Measurements from ENCODE around the gene KIAA1671. TPM values are rescaled to one million over a fixed set of nuclear protein-coding genes. Genes with fewer than 3 reads are reported as not detected.

KIAA1671 gene
- total and polyA plus RNA-seq, 2 of the 4 experiments (the other 2 are of a cell fraction), result 0.02 TPM; not detected in 1

DNA sequence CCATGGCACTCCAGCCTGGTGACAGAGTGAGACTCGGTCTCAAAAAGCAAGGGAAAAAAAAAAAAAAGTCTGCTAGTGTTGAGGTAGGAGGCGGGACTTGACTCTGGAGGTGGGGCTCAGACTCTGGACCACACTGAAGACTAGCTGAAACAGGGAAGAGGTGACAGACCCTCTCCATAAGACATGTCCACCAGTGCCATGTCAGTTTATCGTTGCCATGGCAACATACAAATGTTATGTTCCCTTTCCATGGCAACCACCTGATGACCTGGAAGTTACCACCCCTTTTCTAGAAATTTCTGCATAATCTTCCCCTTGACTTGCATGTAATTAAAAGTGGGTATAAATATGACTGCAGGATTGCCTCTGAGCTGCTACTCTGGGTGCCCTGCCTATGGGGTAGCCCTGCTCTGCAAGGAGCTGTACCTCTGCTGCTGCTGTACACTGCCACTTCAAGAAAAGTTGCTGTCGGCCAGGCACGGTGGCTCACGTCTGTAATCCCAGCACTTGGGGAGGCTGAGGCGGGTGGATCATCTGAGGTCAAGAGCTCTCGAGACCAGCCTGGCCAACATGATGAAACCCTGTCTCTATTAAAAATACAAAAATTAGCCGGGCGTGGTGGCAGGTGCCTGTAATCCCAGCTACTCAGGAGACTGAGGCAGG, 55.1 kb downstream of the KIAA1671 start:
- intact Hi-C loops (cut with micrococcal nuclease), result no loop called here

More for the DNA sequence above, 55.1 kb downstream of the KIAA1671 start:
- Histone ChIP-seq H3K4me1 (ENCODE audit: control insufficient read depth, insufficient read depth, low read length) (no peaks in the 10 kb centered on the region), H2AK9ac (replicated peaks; ENCODE audit: low read depth, low read length, poor library complexity) (no peak overlapping the region), H4K5ac (ENCODE audit: low read depth, low read length) (no peak overlapping the region), H3K9me1 (ENCODE audit: insufficient read depth, low read length) (no peaks in the 10 kb centered on the region), H2AFZ (replicated peaks; ENCODE audit: low read length, poor library complexity) (no peak overlapping the region), H2BK20ac (ENCODE audit: low read depth, low read length) (no peak overlapping the region), H2BK15ac (ENCODE audit: low read depth, low read length) (no peak overlapping the region), H3K4me2 (ENCODE audit: low read depth, low read length) (no peak overlapping the region), H4K20me1 (ENCODE audit: insufficient read depth, low read length) (no peaks in the 10 kb centered on the region), H2BK120ac (ENCODE audit: low read depth, low read length) (no peak overlapping the region), H3K9ac (ENCODE audit: low read depth, low read length) (no peak overlapping the region), H3K14ac (replicated peaks; ENCODE audit: low read depth, low read length) (no peak overlapping the region), H3K9me3 (ENCODE audit: control insufficient read depth, insufficient read depth, low read length) (no peaks in the 10 kb centered on the region), H2AK5ac (ENCODE audit: low read depth, low read length) (no peak overlapping the region), H4K8ac (ENCODE audit: low read depth in 2 of 2, low read length in 2 of 2) (no peak overlapping the region), H3K27ac (ENCODE audit: insufficient read depth, low read length) (no peak overlapping the region), H3K23ac (ENCODE audit: low read depth, low read length) (no peak overlapping the region), H3K56ac (ENCODE audit: extremely low read depth, insufficient read depth, low read length) (no peak overlapping the region), H3K4ac (ENCODE audit: low read depth, low read length) (no peak overlapping the region), H4K91ac (ENCODE audit: insufficient read depth, low read depth, low read length) (no peak overlapping the region), H3K79me1 (ENCODE audit: low read depth in 1 of 2, low read length in 2 of 2) (no peaks in the 10 kb centered on the region), H3K18ac (ENCODE audit: low read depth, low read length) (no peak overlapping the region), H3K36me3 (ENCODE audit: control insufficient read depth, insufficient read depth, low read length) (no peaks in the 10 kb centered on the region), H2BK5ac (ENCODE audit: low read depth, low read length, poor library complexity, severe bottlenecking) (no peak overlapping the region), H3K27me3 (ENCODE audit: control insufficient read depth, insufficient read depth, low read length) (no peaks in the 10 kb centered on the region), H3K4me3 (ENCODE audit: insufficient read depth, low read depth, low read length) (no peak overlapping the region)
- in situ Hi-C loops (cut with MboI; ENCODE audit: low sequenced_read_pairs), result no loop called here
- dilution Hi-C loops (cut with HindIII; ENCODE audit: low sequenced_read_pairs, unreplicated experiment), result no loop called here
- ChIA-PET CTCF (no interaction called here), POLR2A (ENCODE audit: unreplicated experiment) (no interaction called here)
- no peak for ATAC-seq (ENCODE audit: low read depth)
- no peak for DNase-seq
- TF ChIP-seq, protein P1, sequence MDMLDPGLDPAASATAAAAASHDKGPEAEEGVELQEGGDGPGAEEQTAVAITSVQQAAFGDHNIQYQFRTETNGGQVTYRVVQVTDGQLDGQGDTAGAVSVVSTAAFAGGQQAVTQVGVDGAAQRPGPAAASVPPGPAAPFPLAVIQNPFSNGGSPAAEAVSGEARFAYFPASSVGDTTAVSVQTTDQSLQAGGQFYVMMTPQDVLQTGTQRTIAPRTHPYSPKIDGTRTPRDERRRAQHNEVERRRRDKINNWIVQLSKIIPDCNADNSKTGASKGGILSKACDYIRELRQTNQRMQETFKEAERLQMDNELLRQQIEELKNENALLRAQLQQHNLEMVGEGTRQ (IDR thresholded peaks at IDR 0.05; ENCODE audit: low read depth, low read length), result no peak
- TF ChIP-seq NFE2L2 (IDR thresholded peaks at IDR 0.05; ENCODE audit: low read depth, low read length), result no peak
- no peak for TF ChIP-seq RCOR1 (IDR thresholded peaks at IDR 0.05; ENCODE audit: insufficient replicate concordance, low read length)
- no peak for TF ChIP-seq MXI1 (IDR thresholded peaks at IDR 0.05; ENCODE audit: borderline replicate concordance, low read depth, low read length)
- no peak for TF ChIP-seq MAZ (IDR thresholded peaks at IDR 0.05; ENCODE audit: borderline replicate concordance, low read depth, low read length)
- no peak for TF ChIP-seq MAFK (IDR thresholded peaks at IDR 0.05; ENCODE audit: low read depth, low read length)
- TF ChIP-seq SMC3 (IDR thresholded peaks at IDR 0.05; ENCODE audit: low read depth, low read length), result no peak
- BruUV-seq (replicated peaks), result no TSS peak
- no CpG with 5 or more reads among the region's 10 CpGs for WGBS, 2 experiments (ENCODE audit: extremely low coverage in 2 of 2, insufficient read length in 1 of 2)
